Ovary (tissue), 3 donors: ENCODE data around the gene NPHP4.

Experiments
- EP300 ChIP-seq: sonication (generic); formaldehyde crosslinking; IDR thresholded peaks from one replicate; pipeline ENCODE4 v1.6.1; 2017; ENCODE audit warnings: antibody characterized with exemption
- POLR2A ChIP-seq: fragments of 450-650 bp; IDR thresholded peaks from one replicate; pipeline ENCODE4 v1.6.1; 2017; ENCODE audit warnings: antibody characterized with exemption, mild to moderate bottlenecking, moderate library complexity
- TF ChIP-seq, protein P1 (sequence below), 3 donors: fragments of 450-650 bp in 2 of 3; fragments of 200-600 bp in 1 of 3; IDR thresholded peaks; one replicate each; pipeline versions ENCODE4 v1.5.1 to v1.8.0; 2016 to 2022; ENCODE audit warnings: antibody characterized with exemption in 3 of 3, mild to moderate bottlenecking in 1 of 3
- donor health status: DM: no; HTN: no; CAD: no.

DNA sequence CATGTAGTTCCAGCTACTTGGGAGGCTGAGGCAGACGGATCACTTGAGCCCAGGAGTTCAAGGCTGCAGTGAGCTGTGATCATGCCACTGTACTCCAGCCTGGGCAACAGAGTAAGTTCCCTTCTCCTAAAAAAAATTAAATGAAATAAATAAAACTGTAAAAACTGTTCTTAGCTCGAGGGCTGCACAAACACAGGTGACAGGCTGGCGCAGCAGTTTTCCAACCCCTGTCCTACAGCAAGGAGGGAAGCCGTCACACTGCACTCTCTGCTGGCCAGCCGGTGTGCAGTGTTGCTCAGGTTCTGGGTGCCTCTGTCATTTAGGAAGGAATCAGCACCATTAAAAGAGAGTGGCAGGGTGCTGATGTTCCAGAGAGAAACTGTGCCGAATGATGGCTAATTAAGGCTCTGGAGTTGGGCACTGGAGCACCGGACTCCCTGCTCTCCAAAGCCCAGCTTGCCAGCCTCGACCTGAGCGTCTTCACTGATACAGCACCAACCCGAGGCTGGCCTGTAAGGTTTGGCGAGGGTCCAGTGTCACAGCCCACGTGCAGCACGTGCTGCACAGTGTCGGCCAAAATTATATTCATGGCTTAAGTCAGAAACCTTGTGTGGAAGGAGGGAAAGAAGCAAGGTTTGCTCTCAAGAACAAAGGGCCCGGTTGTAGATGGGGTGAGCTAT, 27.1 kb upstream of the NPHP4 start:
- TF ChIP-seq POLR2A (no peak), EP300 (no peak)
- TF ChIP-seq, protein P1, sequence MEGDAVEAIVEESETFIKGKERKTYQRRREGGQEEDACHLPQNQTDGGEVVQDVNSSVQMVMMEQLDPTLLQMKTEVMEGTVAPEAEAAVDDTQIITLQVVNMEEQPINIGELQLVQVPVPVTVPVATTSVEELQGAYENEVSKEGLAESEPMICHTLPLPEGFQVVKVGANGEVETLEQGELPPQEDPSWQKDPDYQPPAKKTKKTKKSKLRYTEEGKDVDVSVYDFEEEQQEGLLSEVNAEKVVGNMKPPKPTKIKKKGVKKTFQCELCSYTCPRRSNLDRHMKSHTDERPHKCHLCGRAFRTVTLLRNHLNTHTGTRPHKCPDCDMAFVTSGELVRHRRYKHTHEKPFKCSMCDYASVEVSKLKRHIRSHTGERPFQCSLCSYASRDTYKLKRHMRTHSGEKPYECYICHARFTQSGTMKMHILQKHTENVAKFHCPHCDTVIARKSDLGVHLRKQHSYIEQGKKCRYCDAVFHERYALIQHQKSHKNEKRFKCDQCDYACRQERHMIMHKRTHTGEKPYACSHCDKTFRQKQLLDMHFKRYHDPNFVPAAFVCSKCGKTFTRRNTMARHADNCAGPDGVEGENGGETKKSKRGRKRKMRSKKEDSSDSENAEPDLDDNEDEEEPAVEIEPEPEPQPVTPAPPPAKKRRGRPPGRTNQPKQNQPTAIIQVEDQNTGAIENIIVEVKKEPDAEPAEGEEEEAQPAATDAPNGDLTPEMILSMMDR (IDR thresholded peaks at IDR 0.05): no peak
